Eye (tissue), 1 donor: ENCODE measurements around the gene CD4.

Source experiments
- DNase-seq: peaks from one replicate; pipeline ENCODE4 v3.0.0-alpha.2; 2015

CD4 gene

GRCh38 chr12:6765634-6766581 lies 23.4 kb upstream of the CD4 start, which contains the start of gene PTMS:
PTMS (plus strand) TSS chr12:6766363; CDS start chr12:6766706, 343 bp downstream.
- peak; percentile 96 for DNase-seq

DNA sequence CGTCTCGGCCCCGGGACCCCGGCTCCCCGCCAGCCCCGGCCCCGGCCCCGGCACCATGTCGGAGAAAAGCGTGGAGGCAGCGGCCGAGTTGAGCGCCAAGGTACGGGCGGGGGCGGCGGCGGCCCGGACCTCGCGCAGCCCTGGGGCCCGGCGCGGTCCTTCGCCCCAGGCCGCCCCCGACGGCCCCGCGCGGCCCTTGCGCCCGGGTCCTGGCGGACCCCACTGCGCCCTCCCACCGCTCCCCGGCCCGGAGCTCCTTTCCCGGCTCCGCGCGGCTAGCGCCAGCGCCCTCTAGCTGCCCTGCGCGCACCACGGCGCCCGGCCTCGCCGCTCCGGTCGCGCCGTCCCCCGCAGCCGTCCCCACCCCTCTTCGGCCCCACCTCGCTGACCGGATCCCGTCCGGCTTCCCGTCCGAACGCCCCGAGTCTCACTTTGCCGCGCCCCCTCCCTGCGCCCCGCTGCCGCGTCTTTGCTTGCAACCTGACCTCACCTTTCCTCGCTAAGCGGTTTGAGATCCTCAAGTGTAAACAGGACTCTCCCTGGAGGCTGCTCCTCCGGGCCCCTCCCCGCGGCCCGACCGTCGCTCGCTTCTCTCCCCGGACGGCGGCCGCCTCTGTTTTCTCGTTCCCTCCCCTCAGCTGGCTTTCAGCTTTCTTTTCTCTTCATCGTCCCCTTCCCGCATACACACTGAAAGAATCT lies 22.5 kb upstream of the CD4 start:
- DNase-seq = peak; percentile 89

DNA sequence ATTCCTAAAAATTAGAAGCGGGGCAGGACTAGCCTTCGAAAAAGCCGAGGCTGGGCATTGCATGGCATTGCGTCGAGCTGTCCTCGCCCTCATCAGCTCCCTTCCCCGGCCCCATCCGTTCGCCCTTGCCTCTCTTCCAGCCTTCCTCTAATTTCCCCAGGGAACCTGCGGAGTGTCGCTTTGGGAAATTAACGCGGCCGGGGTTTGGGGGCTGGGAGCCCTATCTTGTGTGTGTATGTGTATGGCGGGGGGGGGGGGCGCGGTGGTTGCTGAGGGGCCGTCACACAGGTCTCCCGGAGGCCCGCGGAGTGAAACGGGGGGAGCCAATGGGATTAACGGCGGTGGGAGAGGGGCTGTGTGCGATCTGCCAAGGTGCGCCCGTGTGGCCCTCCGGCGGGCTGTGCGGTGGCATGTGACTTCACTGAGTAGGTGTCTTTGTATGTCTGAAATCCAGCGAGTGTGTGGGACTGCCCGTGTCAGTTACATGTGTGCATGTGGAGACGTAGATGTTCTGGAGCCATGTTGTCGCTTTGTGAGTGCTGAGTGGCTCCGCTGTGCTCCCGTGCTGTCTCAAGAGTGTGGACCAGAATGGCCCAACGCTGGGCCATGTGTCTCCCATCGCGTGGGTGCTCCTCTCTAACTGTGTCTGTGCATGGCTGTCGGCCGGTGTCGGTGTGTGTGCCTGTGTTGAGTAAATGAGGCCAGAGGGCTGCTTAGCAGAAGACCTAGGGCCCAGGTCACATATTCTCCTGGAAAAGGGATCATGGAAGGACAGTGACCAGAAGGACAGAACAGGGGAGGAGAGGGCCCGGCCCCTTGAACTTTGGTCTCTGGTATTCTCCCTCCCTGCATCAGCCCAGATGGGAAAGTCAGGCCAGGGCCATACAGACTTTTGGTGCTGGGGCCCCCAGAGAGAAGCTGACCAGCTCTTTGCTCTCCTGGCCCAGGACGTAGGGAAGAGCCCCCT lies 21.7 kb upstream of the CD4 start:
- peak; percentile 66 for DNase-seq

DNA sequence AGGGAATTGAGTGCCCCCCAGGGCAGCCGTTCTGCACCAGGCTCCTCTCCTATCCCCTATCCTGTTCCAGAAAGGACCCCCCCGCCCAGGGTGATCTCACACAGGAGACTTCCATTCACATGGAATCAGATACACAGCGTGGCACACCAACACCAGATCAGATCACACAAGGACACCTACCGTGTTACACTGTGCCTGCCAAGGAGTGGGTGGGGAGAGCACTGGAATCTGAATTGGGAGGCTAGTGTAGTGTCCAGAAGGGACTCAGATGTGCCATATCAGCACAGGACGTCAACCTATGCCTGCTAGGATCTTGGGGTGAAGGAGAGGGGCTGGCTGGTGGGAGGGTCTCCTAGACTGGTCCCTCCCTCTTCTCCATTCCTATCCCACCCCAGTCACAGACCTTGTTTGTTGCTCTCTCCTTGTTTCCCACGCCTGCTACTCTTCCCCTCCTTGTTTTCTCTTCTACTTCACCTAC lies 20.9 kb upstream of the CD4 start:
- peak; percentile 77 for DNase-seq

GRCh38 chr12:6768990-6769389 lies 20.3 kb upstream of the CD4 start:
- DNase-seq = peak; percentile 89

- DNase-seq = no peak
Observed at GRCh38 chr12:6769666-6770065, 19.7 kb upstream of the CD4 start.

GRCh38 chr12:6770094-6770493 lies 19.2 kb upstream of the CD4 start:
- no peak for DNase-seq

DNA sequence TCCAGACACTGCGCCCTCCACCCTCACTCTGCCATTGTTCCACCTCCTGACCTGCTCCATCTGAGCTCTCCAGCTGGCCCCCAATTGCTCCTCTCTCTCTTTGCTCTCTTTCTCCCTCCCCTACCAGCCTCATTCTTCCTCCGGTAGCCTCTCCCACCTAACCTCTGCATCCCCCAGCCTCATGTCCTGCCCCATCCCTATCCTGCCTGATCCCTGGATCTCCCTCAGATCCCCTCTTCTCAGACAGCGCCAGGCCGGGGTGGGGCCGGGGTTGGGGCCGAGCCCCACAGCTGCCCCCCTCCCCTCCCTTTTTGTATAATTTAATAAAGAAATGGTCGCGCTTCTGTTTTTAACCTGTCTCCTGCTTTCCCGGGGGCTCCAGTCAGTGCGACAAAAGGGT lies 18.7 kb upstream of the CD4 start:
- DNase-seq = no peak

DNA sequence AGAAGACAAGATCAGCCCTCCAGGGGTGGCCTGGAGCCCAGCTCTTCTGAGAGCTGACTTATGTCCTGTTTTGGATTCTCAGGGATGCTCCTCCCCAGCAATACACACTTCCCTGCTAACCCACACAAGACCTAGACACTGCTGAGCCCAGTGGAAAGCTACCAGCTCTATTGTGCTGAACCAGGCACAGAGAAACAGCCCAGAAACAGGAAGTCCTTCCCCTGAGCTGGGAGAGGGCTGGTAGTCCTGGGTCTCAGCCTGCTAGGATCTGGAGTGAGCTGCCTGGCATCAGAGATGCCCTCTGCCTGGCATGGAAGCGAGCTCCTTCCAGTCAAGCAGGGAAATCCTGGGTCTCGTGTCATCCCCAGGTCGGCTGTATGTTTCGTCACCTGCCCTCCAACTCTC lies 18.2 kb upstream of the CD4 start:
- no peak for DNase-seq

DNA sequence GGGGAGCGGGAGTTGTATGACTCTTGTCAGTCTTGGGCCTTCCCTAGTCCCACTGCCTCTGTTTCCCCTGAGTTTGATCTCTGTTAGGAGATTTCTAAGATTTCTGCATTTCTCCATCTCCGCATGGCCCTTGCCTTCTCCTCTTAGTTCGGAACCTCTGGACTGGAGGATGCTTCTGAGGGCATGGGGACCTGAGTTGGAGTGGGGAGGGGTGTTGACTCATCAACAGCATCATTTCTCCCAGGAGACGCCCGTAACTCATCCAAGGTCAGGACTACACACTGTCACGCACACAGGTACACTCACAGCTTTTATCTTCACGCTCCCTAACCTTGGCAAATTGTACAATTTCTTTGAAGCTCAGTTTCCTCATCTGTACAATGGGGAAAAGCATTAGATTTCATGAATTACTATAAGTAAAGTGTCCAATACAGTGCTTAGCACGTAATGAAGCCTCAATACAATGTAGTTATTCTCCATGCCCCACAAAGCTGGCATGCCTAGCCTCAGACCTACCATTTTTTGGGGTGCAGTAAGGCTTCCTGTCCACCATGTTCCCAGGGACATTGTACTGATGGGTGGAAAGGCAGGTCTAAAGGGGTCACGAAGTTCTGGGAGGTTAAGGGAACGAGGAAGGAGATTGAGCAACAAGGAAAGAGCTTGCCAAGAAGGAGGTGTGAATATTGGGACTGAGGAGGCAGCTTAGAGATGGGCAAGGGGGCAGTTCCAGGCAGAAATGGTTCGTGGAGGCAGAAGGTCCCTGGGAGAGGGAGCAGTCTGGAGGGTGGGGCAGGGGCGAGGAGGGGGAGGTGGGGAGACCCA lies 17.6 kb upstream of the CD4 start:
- no peak for DNase-seq

DNA sequence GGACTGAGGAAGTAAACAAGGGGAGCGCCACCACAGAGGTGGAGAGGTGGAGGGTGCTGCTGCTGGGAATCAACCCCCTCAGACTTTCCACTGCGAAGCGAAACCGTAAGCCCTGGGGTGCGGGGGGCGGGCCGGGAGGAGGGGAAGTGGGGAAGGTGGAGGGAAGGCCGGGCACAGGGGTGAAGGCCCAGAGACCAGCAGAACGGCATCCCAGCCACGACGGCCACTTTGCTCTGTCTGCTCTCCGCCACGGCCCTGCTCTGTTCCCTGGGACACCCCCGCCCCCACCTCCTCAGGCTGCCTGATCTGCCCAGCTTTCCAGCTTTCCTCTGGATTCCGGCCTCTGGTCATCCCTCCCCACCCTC lies 17.0 kb upstream of the CD4 start, which contains the start of gene LAG3:
LAG3 (plus strand) TSS at position 190 of the 365 bp plus-strand sequence. CDS start 333 bp downstream, outside the sequence.
- no peak for DNase-seq

GRCh38 chr12:6772726-6773589 lies 16.4 kb upstream of the CD4 start:
- no peak for DNase-seq

GRCh38 chr12:6773590-6774351 lies 15.6 kb upstream of the CD4 start:
- DNase-seq = peak; percentile 53

- no peak for DNase-seq
Observed at GRCh38 chr12:6774499-6775062, 14.7 kb upstream of the CD4 start.

DNA sequence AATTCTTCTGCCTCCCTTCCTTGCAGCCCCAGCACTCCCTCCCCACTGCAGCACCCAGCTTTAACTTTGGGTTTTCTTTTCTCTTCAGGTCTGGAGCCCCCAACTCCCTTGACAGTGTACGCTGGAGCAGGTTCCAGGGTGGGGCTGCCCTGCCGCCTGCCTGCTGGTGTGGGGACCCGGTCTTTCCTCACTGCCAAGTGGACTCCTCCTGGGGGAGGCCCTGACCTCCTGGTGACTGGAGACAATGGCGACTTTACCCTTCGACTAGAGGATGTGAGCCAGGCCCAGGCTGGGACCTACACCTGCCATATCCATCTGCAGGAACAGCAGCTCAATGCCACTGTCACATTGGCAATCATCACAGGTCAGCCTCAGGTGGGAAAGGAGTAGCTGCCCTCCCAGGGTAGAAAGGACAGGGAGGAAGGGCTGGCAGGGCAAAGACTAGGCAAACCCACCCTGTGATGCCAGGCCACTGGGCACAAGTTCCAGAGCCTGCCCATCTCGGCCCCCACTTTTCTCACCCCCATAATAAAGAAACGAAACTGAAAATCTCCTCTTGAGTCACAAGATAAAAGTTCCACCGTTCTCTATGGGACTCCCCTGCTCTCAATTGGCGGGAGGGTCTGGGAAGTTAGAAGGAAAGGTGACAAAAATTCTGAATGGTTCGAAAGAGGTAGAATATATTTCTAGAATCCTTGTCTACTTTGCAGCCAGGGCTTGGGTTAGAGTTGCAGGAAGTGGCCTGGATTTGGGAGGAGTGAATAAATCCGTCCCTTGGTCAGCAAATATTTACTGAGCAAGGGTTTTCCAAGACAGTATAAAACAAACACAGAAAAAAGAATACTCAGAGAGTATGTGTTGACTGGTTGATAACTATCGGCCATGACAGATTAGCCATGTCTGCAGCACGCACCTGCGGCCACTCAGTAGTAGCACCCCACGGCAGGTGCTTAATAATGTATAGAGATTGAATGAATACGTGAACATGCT lies 13.8 kb upstream of the CD4 start:
- DNase-seq = no peak

GRCh38 chr12:6777386-6777785 lies 11.9 kb upstream of the CD4 start:
- DNase-seq = no peak

GRCh38 chr12:6778217-6778573 lies 11.1 kb upstream of the CD4 start:
- DNase-seq = no peak
